ENCODE measurements around the gene FUOM. TPM values are rescaled to one million over a fixed set of nuclear protein-coding genes. Genes with fewer than 3 reads are reported as not detected.

FUOM gene
- polyA plus RNA-seq, 2 donors: 10.0 to 11.7 TPM

DNA sequence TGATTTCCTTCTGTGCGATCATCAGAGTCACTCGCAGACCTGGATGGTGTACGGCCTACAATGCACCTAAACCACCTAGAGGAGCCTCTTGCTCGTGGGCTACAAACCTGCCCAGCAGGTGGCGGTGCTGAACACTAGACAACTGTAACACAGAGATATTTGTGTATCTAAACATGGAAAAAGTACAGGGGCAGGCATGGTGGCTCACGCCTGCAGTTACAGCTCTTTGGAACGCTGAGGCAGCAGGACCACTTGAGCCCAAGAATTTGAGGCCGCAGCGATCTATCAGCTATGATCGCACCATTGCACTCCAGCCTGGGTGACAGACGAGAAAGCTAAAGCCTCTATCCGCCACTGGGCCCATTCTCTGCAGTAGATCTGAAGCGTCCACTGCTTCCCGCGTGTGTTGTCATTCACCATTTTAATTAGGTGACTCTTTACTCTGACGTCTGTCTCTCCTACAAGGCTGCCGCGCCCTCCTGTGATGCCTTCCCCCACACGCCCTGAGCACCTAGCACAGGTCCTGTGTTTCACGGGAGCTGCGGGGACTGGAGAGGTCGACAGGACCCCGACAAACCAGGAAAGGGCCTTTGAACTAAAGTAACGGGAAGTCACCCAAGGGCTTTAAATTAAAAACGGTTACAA is 49.9 kb downstream of the FUOM start:
- H3K27ac ChIP-seq (ENCODE audit: low read depth in 2 of 2, low read length in 1 of 2): peak overlapping the region; percentile 98 to 99

DNA sequence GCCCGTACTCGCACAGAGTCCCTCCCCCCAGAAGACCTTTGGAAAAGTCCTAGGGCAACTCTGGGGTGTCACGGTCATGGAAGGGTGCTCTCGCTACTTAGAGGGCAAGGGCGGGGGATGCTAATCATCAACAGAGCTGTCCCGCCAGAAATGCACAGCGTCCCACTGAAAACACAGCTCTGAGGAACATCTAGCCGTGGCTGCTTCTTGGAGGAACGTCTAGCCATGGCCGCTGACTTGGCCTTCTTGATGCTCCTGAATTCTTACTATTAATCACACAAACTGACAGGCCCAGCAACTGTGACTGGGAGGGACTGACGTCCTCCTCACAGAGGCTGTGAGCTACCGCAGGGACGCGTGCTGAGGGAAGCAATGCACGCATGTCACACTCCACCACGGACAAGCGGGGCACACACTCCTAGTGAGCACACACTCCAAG is 50.9 kb downstream of the FUOM start:
- H3K4me3 ChIP-seq (ENCODE audit: low read depth in 1 of 2, low read length in 2 of 2): no peak overlapping the region
- peaks cover 3 to 22% of the 10 kb centered on the region in 2 donors for H3K36me3 ChIP-seq (ENCODE audit: control insufficient read depth in 2 of 2, insufficient read depth in 2 of 2, low read length in 1 of 2)

More for the DNA sequence above, 49.9 kb downstream of the FUOM start:
- Histone ChIP-seq H3K9me3 (ENCODE audit: control insufficient read depth in 2 of 2, insufficient read depth in 1 of 2, low read depth in 1 of 2, low read length in 1 of 2) (no peaks in the 10 kb centered on the region), H3K4me1 (ENCODE audit: control insufficient read depth in 2 of 2, insufficient read depth in 2 of 2, low read length in 1 of 2) (peaks cover 0 to 11% of the 10 kb centered on the region in 2 donors), H3K27me3 (ENCODE audit: control insufficient read depth in 1 of 2, insufficient read depth in 2 of 2, low read length in 2 of 2) (no peaks in the 10 kb centered on the region), H3K4me3 (ENCODE audit: low read depth in 1 of 2, low read length in 2 of 2) (peak overlapping the region; percentile 89 to 91), H3K36me3 (ENCODE audit: control insufficient read depth in 2 of 2, insufficient read depth in 2 of 2, low read length in 1 of 2) (peaks cover 3 to 14% of the 10 kb centered on the region in 2 donors)
- 2 to 3% methylated on average over 25 of the region's 25 CpGs for WGBS, 2 donors

DNA sequence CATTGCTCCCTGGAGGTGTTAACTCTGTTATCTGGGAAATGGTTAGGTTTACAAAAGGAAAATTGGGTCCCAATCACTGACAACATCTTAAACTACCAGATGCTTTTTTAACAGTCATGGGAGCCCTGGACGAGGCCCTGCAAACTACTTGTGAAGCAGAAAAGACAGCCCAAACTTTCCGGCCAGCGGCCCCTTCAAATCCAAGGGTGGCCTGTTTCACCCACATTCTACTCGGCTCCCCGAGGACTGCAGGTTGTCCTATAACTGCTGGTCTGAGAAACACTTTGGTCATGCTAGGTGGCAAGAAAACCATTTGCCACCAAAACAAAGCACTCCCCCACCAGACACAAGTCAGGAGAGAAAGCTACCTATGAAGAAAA is 51.7 kb downstream of the FUOM start:
- H3K36me3 ChIP-seq (ENCODE audit: control insufficient read depth in 2 of 2, insufficient read depth in 2 of 2, low read length in 1 of 2): peaks cover 3 to 21% of the 10 kb centered on the region in 2 donors
- peak overlapping the region in 1 of 2 donors; percentile 32 for H3K27ac ChIP-seq (ENCODE audit: low read depth in 2 of 2, low read length in 1 of 2)

More for the DNA sequence above, 50.9 kb downstream of the FUOM start:
- no peak overlapping the region for H3K27ac ChIP-seq (ENCODE audit: low read depth in 2 of 2, low read length in 1 of 2)
- no peaks in the 10 kb centered on the region for H3K9me3 ChIP-seq (ENCODE audit: control insufficient read depth in 2 of 2, insufficient read depth in 1 of 2, low read depth in 1 of 2, low read length in 1 of 2)
- peaks cover 0 to 17% of the 10 kb centered on the region in 2 donors for H3K4me1 ChIP-seq (ENCODE audit: control insufficient read depth in 2 of 2, insufficient read depth in 2 of 2, low read length in 1 of 2)
- H3K27me3 ChIP-seq (ENCODE audit: control insufficient read depth in 1 of 2, insufficient read depth in 2 of 2, low read length in 2 of 2): no peaks in the 10 kb centered on the region
- WGBS, 2 donors: 85 to 86% methylated on average over 17 of the region's 17 CpGs

More for the DNA sequence above, 51.7 kb downstream of the FUOM start:
- peaks cover 0 to 17% of the 10 kb centered on the region in 2 donors for H3K4me1 ChIP-seq (ENCODE audit: control insufficient read depth in 2 of 2, insufficient read depth in 2 of 2, low read length in 1 of 2)
- H3K9me3 ChIP-seq (ENCODE audit: control insufficient read depth in 2 of 2, insufficient read depth in 1 of 2, low read depth in 1 of 2, low read length in 1 of 2): no peaks in the 10 kb centered on the region
- H3K4me3 ChIP-seq (ENCODE audit: low read depth in 1 of 2, low read length in 2 of 2): no peak overlapping the region
- WGBS, 2 donors: 90 to 91% methylated on average over 5 of the region's 5 CpGs
- H3K27me3 ChIP-seq (ENCODE audit: control insufficient read depth in 1 of 2, insufficient read depth in 2 of 2, low read length in 2 of 2): no peaks in the 10 kb centered on the region

Other genes with a start within 250 kb of the FUOM start
- under 1 TPM; 0.16 to 0.39 TPM for gene KNDC1, start 197.8 kb downstream of the FUOM start, polyA plus RNA-seq
- not detected for gene UTF1, start 127.8 kb downstream of the FUOM start, polyA plus RNA-seq
- under 1 TPM; 0.12 to 0.37 TPM for gene VENTX, start 120.2 kb downstream of the FUOM start, polyA plus RNA-seq
- gene ADAM8, start 81.2 kb downstream of the FUOM start, polyA plus RNA-seq: 1 to 10 TPM; 2.4 to 2.6 TPM
- 10 to 100 TPM; 25.5 to 49.3 TPM for gene TUBGCP2, start 49.1 kb downstream of the FUOM start, polyA plus RNA-seq
- gene ZNF511, start 49.1 kb downstream of the FUOM start, polyA plus RNA-seq: 10 to 100 TPM; 28.4 to 41.7 TPM
- under 1 TPM; 0.05 to 0.12 TPM for gene CALY, start 21.1 kb downstream of the FUOM start, polyA plus RNA-seq
- not detected for gene PRAP1, start 10.6 kb downstream of the FUOM start, polyA plus RNA-seq
- gene ECHS1, start 15.3 kb upstream of the FUOM start, polyA plus RNA-seq: 100 to 1,000 TPM in 1 of 2 donors, 10 to 100 TPM in 1; 85.4 to 105 TPM
- 10 to 100 TPM; 11.5 to 16.1 TPM for gene PAOX, start 21.2 kb upstream of the FUOM start, polyA plus RNA-seq
- 10 to 100 TPM; 36.7 to 44.4 TPM for gene MTG1, start 36.1 kb upstream of the FUOM start, polyA plus RNA-seq
- gene SPRN, start 66.6 kb upstream of the FUOM start, polyA plus RNA-seq: under 1 TPM; 0.11 to 0.33 TPM
- under 1 TPM; 0.31 to 0.90 TPM for gene SCART1, start 95.9 kb upstream of the FUOM start, polyA plus RNA-seq
- gene CYP2E1, start 169.3 kb upstream of the FUOM start, polyA plus RNA-seq: 10 to 100 TPM; 15.8 to 19.3 TPM
- 1 to 10 TPM in 1 of 2 donors, under 1 TPM in 1; 0.39 to 2.2 TPM for gene SYCE1, start 207.6 kb upstream of the FUOM start, polyA plus RNA-seq